GM23248 (cell line): ENCODE measurements around the gene TTC28.

Experiments
- EZH2 ChIP-seq: fragments of 200-600 bp; sonication (generic); IDR thresholded peaks from 2 replicates; pipeline ENCODE4 v1.6.1; 2018; ENCODE audit warnings: antibody characterized with exemption, mild to moderate bottlenecking; ENCODE audit not compliant: insufficient read depth, poor library complexity, severe bottlenecking
- EZH2phosphoT487 ChIP-seq: fragments of 200-600 bp; sonication (generic); IDR thresholded peaks from 2 replicates; pipeline ENCODE4 v1.6.1; 2018; ENCODE audit warnings: antibody characterized with exemption, moderate library complexity, mild to moderate bottlenecking, low read depth; ENCODE audit not compliant: insufficient read depth

GRCh38 chr22:27959335-27960090 is 720.1 kb downstream of the TTC28 start:
- TF ChIP-seq EZH2phosphoT487: no peak
- no peak for TF ChIP-seq EZH2
